ENCODE measurements around the gene USP2.

USP2 gene

GRCh38 chr11:119381181-119381988, at the start of gene USP2:
Gene USP2 (minus strand): TSS chr11:119381690. CDS start chr11:119373480, 8,210 bp downstream.
- peak; percentile 94 for DNase-seq (ENCODE audit: low read depth in 2 of 2)

- DNase-seq (ENCODE audit: low read depth in 2 of 2): no peak
Measured at GRCh38 chr11:119427279-119427678, 45.8 kb upstream of the USP2 start.

GRCh38 chr11:119426142-119426541, 44.7 kb upstream of the USP2 start:
- no peak for DNase-seq (ENCODE audit: low read depth in 2 of 2)

- DNase-seq (ENCODE audit: low read depth in 2 of 2): no peak
Measured at GRCh38 chr11:119424775-119425174, 43.3 kb upstream of the USP2 start.

GRCh38 chr11:119424276-119424675, 42.8 kb upstream of the USP2 start:
- no peak for DNase-seq (ENCODE audit: low read depth in 2 of 2)

GRCh38 chr11:119423509-119424254, 42.2 kb upstream of the USP2 start:
- no peak for DNase-seq (ENCODE audit: low read depth in 2 of 2)

- no peak for DNase-seq (ENCODE audit: low read depth in 2 of 2)
Measured at GRCh38 chr11:119422809-119423508, 41.5 kb upstream of the USP2 start, which contains the start of gene THY1. Gene THY1 (minus strand): TSS chr11:119423172. CDS start chr11:119420905, 2,267 bp downstream.

GRCh38 chr11:119421941-119422808, 40.7 kb upstream of the USP2 start:
- DNase-seq (ENCODE audit: low read depth in 2 of 2): no peak

- no peak for DNase-seq (ENCODE audit: low read depth in 2 of 2)
Measured at GRCh38 chr11:119421351-119421750, 39.9 kb upstream of the USP2 start.

GRCh38 chr11:119420631-119421030, 39.1 kb upstream of the USP2 start:
- no peak for DNase-seq (ENCODE audit: low read depth in 2 of 2)

GRCh38 chr11:119419834-119420492, 38.5 kb upstream of the USP2 start:
- DNase-seq (ENCODE audit: low read depth in 2 of 2): no peak

- no peak for DNase-seq (ENCODE audit: low read depth in 2 of 2)
Measured at GRCh38 chr11:119419246-119419645, 37.8 kb upstream of the USP2 start.

- no peak for DNase-seq (ENCODE audit: low read depth in 2 of 2)
Measured at GRCh38 chr11:119418759-119419158, 37.3 kb upstream of the USP2 start.

GRCh38 chr11:119417726-119418540, 36.4 kb upstream of the USP2 start:
- no peak for DNase-seq (ENCODE audit: low read depth in 2 of 2)

GRCh38 chr11:119416606-119417580, 35.4 kb upstream of the USP2 start:
- DNase-seq (ENCODE audit: low read depth in 2 of 2): no peak

GRCh38 chr11:119415966-119416365, 34.5 kb upstream of the USP2 start:
- no peak for DNase-seq (ENCODE audit: low read depth in 2 of 2)

- DNase-seq (ENCODE audit: low read depth in 2 of 2): no peak
Measured at GRCh38 chr11:119415517-119415916, 34.0 kb upstream of the USP2 start.

- DNase-seq (ENCODE audit: low read depth in 2 of 2): no peak
Measured at GRCh38 chr11:119414734-119415133, 33.2 kb upstream of the USP2 start.

GRCh38 chr11:119414321-119414720, 32.8 kb upstream of the USP2 start:
- DNase-seq (ENCODE audit: low read depth in 2 of 2): no peak

Data from activated CD4-positive, alpha-beta T cell treated with anti-CD3 and anti-CD28 coated beads for 24 hours (primary cell).